Retina (tissue), 1 donor: ENCODE measurements around the gene CRYGN.

Experiments used
- DNase-seq: peaks from one replicate; pipeline ENCODE4 v3.0.0-alpha.2; 2016

The CRYGN gene

GRCh38 chr7:151425670-151426440 lies 14.1 kb downstream of the CRYGN start:
- DNase-seq: no peak

GRCh38 chr7:151424799-151425198 lies 15.1 kb downstream of the CRYGN start:
- DNase-seq: no peak

GRCh38 chr7:151423936-151424335 lies 16.0 kb downstream of the CRYGN start:
- DNase-seq: no peak

- DNase-seq: no peak
These were observed 16.7 kb downstream of the CRYGN start for GRCh38 chr7:151423226-151423625.

- no peak for DNase-seq
These were observed 17.7 kb downstream of the CRYGN start for GRCh38 chr7:151422212-151422611.

- no peak for DNase-seq
These were observed 19.8 kb downstream of the CRYGN start for GRCh38 chr7:151420144-151420543.

- DNase-seq: no peak
These were observed 23.0 kb downstream of the CRYGN start for GRCh38 chr7:151416941-151417315.

- DNase-seq: no peak
These were observed 23.6 kb downstream of the CRYGN start for GRCh38 chr7:151416112-151416940.

- DNase-seq: no peak
These were observed 24.4 kb downstream of the CRYGN start for GRCh38 chr7:151415375-151416105.

GRCh38 chr7:151413241-151413640 lies 26.7 kb downstream of the CRYGN start:
- DNase-seq: no peak

- no peak for DNase-seq
These were observed 27.6 kb downstream of the CRYGN start for GRCh38 chr7:151412318-151412717.

GRCh38 chr7:151411551-151411950 lies 28.4 kb downstream of the CRYGN start:
- DNase-seq: peak; percentile 20

- DNase-seq: peak; percentile 86
These were observed 29.2 kb downstream of the CRYGN start for GRCh38 chr7:151410405-151411390.

GRCh38 chr7:151409667-151410404 lies 30.1 kb downstream of the CRYGN start, which contains the start of gene WDR86:
Gene WDR86, minus strand, starts transcription at chr7:151410038. Its CDS starts 449 bp downstream, at chr7:151409589.
- DNase-seq: peak; percentile 83

- peak; percentile 50 for DNase-seq
These were observed 30.9 kb downstream of the CRYGN start for GRCh38 chr7:151408839-151409666.

GRCh38 chr7:151408498-151408838 lies 31.5 kb downstream of the CRYGN start:
- DNase-seq: no peak

- DNase-seq: no peak
These were observed 32.9 kb downstream of the CRYGN start for GRCh38 chr7:151406886-151407583.

- no peak for DNase-seq
These were observed 33.7 kb downstream of the CRYGN start for GRCh38 chr7:151406051-151406875.

GRCh38 chr7:151405588-151405987 lies 34.4 kb downstream of the CRYGN start:
- DNase-seq: no peak
